Measurements from ENCODE around the gene NUTF2. TPM values are rescaled to one million over a fixed set of nuclear protein-coding genes. Genes with fewer than 3 reads are reported as not detected.

NUTF2 gene
- total RNA-seq, 1 experiment from 2014 or later: 260 TPM

DNA sequence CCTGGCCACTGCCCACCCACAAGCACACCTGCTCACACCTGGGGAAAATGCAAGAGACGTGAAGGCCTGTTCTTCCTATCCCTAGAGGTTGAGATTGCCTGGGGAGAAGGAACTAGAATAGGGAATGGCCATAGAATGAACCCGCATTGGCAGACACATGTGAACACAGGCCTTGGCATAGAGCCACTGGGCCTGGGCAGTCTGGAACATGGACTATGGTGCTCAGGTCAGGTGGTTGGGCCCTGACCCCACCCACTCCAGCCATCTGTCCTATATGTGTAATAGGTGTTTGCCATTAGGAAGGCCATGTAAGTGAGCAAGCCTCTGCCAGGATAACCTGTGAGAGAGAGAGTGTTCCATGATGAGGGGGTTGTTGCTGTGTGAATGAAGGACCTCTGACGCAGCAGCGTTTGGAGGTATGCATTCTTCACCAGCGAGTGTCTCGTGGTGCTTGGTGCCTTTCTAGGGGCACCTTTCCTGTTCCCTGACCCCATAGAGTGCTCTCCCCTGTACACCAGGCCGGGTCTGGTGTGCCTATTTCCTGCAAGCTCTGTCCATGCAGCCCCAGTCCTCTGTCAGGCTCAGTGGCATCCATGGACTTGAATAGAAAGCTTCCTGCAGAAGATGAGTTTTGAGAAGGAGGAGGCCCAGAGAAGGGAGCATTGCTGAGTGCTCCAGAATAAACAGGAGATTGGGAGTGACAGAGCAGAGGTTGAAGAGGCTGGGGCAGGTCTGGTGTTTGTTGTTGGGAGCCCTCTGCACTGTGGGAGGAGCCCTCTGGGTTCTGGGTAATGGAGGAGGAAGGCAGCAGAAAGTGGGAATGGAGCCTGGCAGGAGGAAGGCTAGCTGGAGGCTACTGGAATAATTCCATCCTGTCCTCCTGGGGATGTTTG lies 69.3 kb downstream of the NUTF2 start:
- no peak for DNase-seq (ENCODE audit: extremely low read depth, low read depth)

- no peak for DNase-seq (ENCODE audit: extremely low read depth, low read depth)
Observed at GRCh38 chr16:67917140-67917851, 70.6 kb downstream of the NUTF2 start.

GRCh38 chr16:67917852-67918236 lies 71.1 kb downstream of the NUTF2 start:
- DNase-seq (ENCODE audit: extremely low read depth, low read depth): peak; percentile 61

DNA sequence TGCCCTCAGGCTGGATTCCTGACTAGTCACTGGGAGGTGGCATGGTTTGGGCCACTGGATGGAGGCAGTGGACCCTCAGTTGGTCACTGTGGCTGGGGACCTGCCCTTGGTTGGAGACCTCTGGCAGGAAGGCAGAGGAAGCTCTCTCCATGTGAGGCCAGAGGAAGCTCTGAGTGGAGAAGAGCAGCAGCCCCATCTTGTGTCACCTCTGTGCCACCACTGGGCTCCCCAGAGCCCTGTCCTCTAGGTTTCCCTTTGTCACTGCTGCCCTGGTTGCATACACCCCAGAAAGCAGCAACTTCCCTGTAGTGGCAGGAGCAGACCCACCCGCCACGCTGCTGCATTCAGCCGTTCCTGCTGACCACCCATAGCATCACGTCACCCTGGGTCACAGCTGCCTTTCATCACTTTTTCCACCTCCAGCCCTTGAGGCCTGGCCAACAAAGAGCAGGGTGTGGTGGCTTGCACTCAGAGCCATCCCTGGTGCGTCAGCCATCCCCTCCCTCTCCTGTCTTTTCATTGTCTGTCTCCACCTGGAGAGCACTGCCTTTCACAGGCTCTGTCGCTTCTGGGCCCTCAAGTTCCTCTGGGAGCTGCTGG lies 73.0 kb downstream of the NUTF2 start:
- DNase-seq (ENCODE audit: extremely low read depth, low read depth): no peak

Small RNA genes within 50 kb of the gene (small RNA-seq; reads per million reads assigned to genes)
- 0 reads per million in 2 experiments for gene AC040162.2
- 0 reads per million in 2 experiments for gene NRN1L

Other genes with a start within 250 kb of the NUTF2 start
- 0.32 and 0.40 TPM in 2 replicates for gene CARMIL2, start 201.8 kb upstream of the NUTF2 start, total RNA-seq (2014; rRNA removed; shearing (Covaris generic))
- gene ACD, start 186.7 kb upstream of the NUTF2 start, total RNA-seq (2014; rRNA removed; shearing (Covaris generic)): 27.7 and 37.9 TPM in 2 replicates
- 3.4 and 6.5 TPM in 2 replicates for gene PARD6A, start 186.0 kb upstream of the NUTF2 start, total RNA-seq (2014; rRNA removed; shearing (Covaris generic))
- 10.2 and 10.4 TPM in 2 replicates for gene ENKD1, start 180.2 kb upstream of the NUTF2 start, total RNA-seq (2014; rRNA removed; shearing (Covaris generic))
- gene C16orf86, start 180.1 kb upstream of the NUTF2 start, total RNA-seq (2014; rRNA removed; shearing (Covaris generic)): 0.27 TPM in 1 of 2 replicates, not detected in the other
- 15.0 and 17.4 TPM in 2 replicates for gene GFOD2, start 127.6 kb upstream of the NUTF2 start, total RNA-seq (2014; rRNA removed; shearing (Covaris generic))
- 6.8 and 8.2 TPM in 2 replicates for gene RANBP10, start 40.4 kb upstream of the NUTF2 start, total RNA-seq (2014; rRNA removed; shearing (Covaris generic))
- gene TSNAXIP1, start 40.0 kb upstream of the NUTF2 start, total RNA-seq (2014; rRNA removed; shearing (Covaris generic)): 0.45 TPM in 1 of 2 replicates, not detected in the other
- gene THAP11, start 4.6 kb upstream of the NUTF2 start, total RNA-seq (2014; rRNA removed; shearing (Covaris generic)): 43.6 and 49.4 TPM in 2 replicates
- gene CENPT, start 760 bp downstream of the NUTF2 start, total RNA-seq (2014; rRNA removed; shearing (Covaris generic)): 26.4 and 28.4 TPM in 2 replicates
- gene EDC4, start 26.1 kb downstream of the NUTF2 start, total RNA-seq (2014; rRNA removed; shearing (Covaris generic)): 52.6 and 55.4 TPM in 2 replicates
- 0.87 and 1.9 TPM in 2 replicates for gene NRN1L, start 38.0 kb downstream of the NUTF2 start, total RNA-seq (2014; rRNA removed; shearing (Covaris generic))
- gene PSKH1, start 46.3 kb downstream of the NUTF2 start, total RNA-seq (2014; rRNA removed; shearing (Covaris generic)): 5.3 and 6.5 TPM in 2 replicates
- gene CTRL, start 84.9 kb downstream of the NUTF2 start, total RNA-seq (2014; rRNA removed; shearing (Covaris generic)): 1.4 and 2.0 TPM in 2 replicates
- 28.7 and 34.9 TPM in 2 replicates for gene PSMB10, start 89.9 kb downstream of the NUTF2 start, total RNA-seq (2014; rRNA removed; shearing (Covaris generic))
- 4.6 and 8.4 TPM in 2 replicates for gene LCAT, start 97.2 kb downstream of the NUTF2 start, total RNA-seq (2014; rRNA removed; shearing (Covaris generic))
- gene SLC12A4, start 121.7 kb downstream of the NUTF2 start, total RNA-seq (2014; rRNA removed; shearing (Covaris generic)): 35.8 and 37.2 TPM in 2 replicates
- gene DPEP3, start 133.6 kb downstream of the NUTF2 start, total RNA-seq (2014; rRNA removed; shearing (Covaris generic)): not detected in 2 replicates
- gene DPEP2, start 152.6 kb downstream of the NUTF2 start, total RNA-seq (2014; rRNA removed; shearing (Covaris generic)): not detected in 2 replicates
- not detected in 2 replicates for gene DPEP2NB, start 169.0 kb downstream of the NUTF2 start, total RNA-seq (2014; rRNA removed; shearing (Covaris generic))
- 20.1 and 22.7 TPM in 2 replicates for gene DDX28, start 176.3 kb downstream of the NUTF2 start, total RNA-seq (2014; rRNA removed; shearing (Covaris generic))
- gene DUS2, start 176.4 kb downstream of the NUTF2 start, total RNA-seq (2014; rRNA removed; shearing (Covaris generic)): 34.5 and 39.4 TPM in 2 replicates
- gene NFATC3, start 238.4 kb downstream of the NUTF2 start, total RNA-seq (2014; rRNA removed; shearing (Covaris generic)): 29.5 and 31.3 TPM in 2 replicates

All from NCI-H460 (cell line).